HG03108 (cell line): ENCODE measurements around the gene RNF175.
"Not testable (repeated sequence)": the region's sequence is repeated elsewhere in the genome, so short reads cannot be mapped to it uniquely, and the experiment has no call there.

ENCODE experiments used
- ATAC-seq: cut with Tn5 transposase; IDR thresholded peaks from one replicate; pipeline ENCODE4 v1.9.1; 2021; ENCODE audit warnings: moderate library complexity; ENCODE audit not compliant: unreplicated experiment

Gene RNF175

GRCh38 chr4:153684971-153685371 is 74.9 kb downstream of the RNF175 start:
- ATAC-seq: no peak

DNA sequence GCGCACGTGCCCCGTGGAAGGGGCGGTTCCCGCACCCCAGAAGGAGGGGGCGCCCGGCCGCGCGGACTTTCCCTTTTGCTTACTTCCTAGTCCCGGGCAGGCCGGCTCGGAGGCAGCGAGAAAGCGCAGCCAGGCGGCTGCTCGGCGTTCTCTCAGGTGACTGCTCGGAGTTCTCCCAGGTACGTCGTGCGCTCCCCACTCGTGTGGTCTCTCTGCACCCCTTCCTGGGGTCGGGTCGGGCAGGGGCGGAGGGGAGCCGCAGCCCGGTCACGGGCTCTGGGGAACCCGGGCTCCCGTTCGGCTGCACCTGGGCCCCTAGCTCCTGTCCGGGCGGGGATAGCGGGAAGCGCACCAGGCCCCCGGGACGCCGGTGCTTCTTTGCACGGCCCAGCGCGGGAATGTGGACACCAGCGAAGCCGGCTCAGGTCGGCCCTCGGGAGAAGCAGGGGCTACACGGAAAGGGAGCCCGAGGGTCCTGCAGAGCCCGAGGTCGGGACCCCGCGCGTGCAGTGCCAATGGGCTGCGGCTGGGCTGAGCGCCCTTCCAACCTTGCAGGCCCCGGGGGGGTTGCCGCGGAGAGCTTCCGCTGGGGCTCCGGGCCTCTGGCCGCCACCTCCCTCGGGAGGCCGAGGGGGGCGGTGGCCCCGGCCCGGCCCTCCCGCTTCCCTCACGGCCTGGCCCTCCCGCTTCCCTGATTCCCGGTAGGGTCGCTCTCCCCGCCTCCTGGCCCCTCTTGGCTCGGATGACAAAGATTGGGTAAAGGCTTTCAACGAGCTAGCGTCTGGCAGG is 75.4 kb downstream of the RNF175 start, which contains the start of gene TLR2:
Gene TLR2, plus strand, starts transcription at position 99 of the 789 bp plus-strand sequence. CDS start 18,628 bp downstream, outside the sequence.
- peak; percentile 78 for ATAC-seq

GRCh38 chr4:153683763-153684181 is 76.1 kb downstream of the RNF175 start:
- ATAC-seq: no peak

- no peak for ATAC-seq
These were observed 80.3 kb downstream of the RNF175 start for GRCh38 chr4:153679486-153679885.

- ATAC-seq: no peak
These were observed 82.8 kb downstream of the RNF175 start for GRCh38 chr4:153676984-153677383.

DNA sequence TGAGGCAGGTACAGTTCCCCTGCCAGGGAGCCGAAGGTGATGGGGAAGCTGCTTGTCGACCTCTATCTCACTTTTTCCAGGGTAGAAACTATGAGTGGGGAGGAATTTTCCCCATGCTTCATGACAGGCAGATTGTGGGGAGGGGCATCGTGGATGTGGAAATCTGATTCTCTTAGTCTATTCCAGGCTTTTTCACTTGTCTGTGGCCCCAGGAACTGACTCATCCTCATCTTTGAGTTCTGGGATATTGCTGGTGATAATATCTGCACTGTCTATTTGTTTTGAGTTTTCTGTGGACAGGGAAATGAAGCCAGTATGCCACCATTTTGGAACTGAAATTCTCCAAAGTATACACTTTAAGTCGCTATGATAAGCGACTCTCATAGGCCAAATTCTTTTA is 83.3 kb downstream of the RNF175 start:
- ATAC-seq: no peak

DNA sequence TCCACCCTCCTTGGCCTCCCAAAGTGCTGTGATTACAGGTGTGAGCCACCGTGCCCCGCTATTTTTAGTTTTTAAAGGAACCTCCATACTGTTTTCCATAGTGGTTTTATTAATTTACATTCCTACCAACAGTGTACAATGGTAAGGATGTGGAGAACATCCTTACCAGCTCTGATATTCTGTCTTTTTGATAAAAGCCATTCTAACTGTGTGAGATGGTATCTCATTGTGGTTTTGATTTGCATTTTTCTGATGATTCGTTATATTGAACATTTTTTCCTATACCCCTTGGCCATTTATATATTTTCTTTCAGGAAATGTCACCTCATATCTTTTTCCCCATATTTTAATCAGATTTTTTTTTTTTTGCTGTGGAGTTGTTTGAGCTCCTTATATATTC is 90.0 kb downstream of the RNF175 start:
- no peak for ATAC-seq

DNA sequence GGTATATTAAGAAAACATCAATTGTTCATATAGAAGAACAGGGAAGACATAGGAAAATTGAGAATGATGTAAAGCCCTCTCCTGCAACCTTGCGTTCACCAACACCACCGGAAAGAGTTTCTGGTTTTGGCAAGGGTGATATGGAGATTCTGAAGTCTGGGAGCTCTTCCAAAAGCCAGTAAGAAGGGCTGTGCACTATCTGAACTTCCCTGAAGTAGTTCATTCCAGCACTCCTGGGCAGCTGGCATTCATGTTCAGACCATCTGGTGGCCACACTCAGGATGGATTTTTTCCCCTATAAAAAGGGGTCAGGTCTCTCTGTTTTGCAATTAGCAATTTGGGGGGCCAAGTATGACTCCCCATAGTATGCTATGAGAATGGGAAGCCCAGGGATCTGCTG is 91.2 kb downstream of the RNF175 start:
- no peak for ATAC-seq

DNA sequence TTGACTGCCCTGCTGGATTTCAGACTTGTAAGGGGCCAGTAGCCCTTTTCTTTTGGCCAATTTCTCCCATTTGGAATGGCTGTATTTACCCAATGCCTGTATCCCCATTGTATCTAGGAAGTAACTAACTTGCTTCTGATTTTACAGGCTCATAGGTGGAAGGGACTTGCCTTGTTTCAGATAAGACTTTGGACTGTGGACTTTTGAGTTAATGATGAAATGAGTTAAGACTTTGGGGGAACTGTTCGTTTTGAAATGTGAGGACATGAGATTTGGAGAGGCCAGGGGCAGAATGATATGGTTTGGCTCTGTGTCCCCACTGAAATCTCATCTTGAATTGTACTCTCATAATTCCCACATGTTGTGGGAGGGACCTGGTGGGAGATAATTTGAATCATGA is 93.3 kb downstream of the RNF175 start:
- not testable (repeated sequence) for ATAC-seq

DNA sequence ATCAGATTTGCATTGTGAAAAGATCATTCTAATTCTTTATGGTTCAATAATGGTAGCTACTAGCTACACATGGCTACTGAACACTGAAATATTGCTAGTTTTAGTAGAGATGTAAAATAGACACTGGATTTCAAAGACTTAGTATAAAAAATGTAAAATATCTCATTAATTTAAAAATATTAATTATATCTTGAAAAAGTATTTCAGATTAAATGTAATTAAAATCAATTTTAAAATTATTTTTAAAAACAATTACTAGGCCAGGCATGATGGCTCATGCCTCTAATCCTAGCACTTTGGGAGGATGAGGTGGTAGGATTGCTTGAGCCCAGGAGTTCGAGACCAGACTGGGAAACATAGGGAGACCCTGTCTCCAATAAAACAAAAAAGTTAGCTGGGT is 96.2 kb downstream of the RNF175 start:
- no peak for ATAC-seq

DNA sequence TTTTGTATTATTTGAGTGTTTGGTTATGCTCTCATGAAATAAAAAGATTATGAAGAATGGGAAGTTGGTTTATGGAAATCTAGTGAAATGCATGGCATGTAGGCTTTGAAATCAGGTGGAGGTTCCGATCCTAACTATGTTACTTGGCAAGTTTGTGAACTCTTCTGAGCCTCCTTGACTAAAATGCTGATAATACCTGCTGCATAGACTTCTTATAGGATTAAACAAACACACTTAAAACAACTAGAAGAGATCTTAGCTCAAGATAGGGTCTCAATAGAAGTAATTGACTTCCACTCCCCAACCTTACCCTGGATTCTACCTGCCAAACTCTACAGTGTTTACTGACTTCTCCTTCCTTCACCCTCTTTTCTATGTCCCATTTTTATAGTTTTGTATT is 97.9 kb downstream of the RNF175 start:
- no peak for ATAC-seq

- ATAC-seq: no peak
These were observed 98.5 kb downstream of the RNF175 start for GRCh38 chr4:153661215-153661822.
